Mucosa of rectum (tissue), 2 donors: Measurements from ENCODE around the gene F7.

Experiments
- H3K27ac ChIP-seq, 2 donors: one replicate each; pipeline ENCODE4 v1.7.0; 2013; ENCODE audit warnings: inconsistent platforms in 2 of 2, low read depth in 2 of 2, low read length in 2 of 2
- H3K27me3 ChIP-seq, 2 donors: one replicate each; pipeline ENCODE4 v1.7.0; 2013; ENCODE audit warnings: low read length in 2 of 2; ENCODE audit not compliant: control insufficient read depth in 2 of 2, insufficient read depth in 2 of 2
- H3K36me3 ChIP-seq, 2 donors: one replicate each; pipeline ENCODE4 v1.7.0; 2013; ENCODE audit warnings: low read length in 2 of 2; ENCODE audit not compliant: control insufficient read depth in 2 of 2, insufficient read depth in 2 of 2
- H3K4me1 ChIP-seq, 2 donors: one replicate each; pipeline ENCODE4 v1.7.0; 2013; ENCODE audit warnings: low read length in 2 of 2, mild to moderate bottlenecking in 1 of 2; ENCODE audit not compliant: control insufficient read depth in 2 of 2, insufficient read depth in 2 of 2
- H3K4me3 ChIP-seq, 2 donors: one replicate each; pipeline ENCODE4 v1.7.0; 2013; ENCODE audit warnings: low read length in 2 of 2
- H3K9ac ChIP-seq, 2 donors: one replicate each; pipeline ENCODE4 v1.7.0; 2013; ENCODE audit warnings: low read length in 2 of 2, low read depth in 1 of 2, mild to moderate bottlenecking in 1 of 2
- H3K9me3 ChIP-seq, 2 donors: one replicate each; pipeline ENCODE4 v1.7.0; 2013; ENCODE audit warnings: low read length in 2 of 2; ENCODE audit not compliant: control insufficient read depth in 2 of 2
- donor health status: healthy.
- donor health status: Normal muscosa, but diverticular disease.

Gene F7

DNA sequence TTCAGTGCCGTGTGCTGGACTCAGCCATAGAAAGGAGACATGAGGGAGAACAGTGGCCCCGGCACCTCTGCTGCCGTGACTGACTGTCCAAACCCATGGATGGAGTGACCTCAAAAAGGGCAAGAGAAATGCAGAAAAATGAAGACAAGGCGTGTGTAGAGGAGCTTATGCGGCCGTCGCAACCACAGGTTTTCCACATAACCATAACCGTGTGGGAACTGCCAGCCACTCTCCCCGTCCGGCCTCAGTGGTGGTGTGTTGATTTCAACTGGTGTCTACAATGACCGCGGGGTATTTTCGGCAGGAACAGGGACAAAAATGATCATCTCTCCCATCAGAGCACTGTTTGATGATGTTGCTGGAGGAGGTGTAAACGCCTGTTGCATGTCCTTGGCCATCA, 42.9 kb upstream of the F7 start:
- Histone ChIP-seq H3K9ac (no peak overlapping the region), H3K9me3 (no peaks in the 10 kb centered on the region), H3K27me3 (no peaks in the 10 kb centered on the region), H3K4me3 (no peak overlapping the region), H3K4me1 (no peaks in the 10 kb centered on the region), H3K36me3 (peaks cover 9 to 10% of the 10 kb centered on the region in 2 donors), H3K27ac (no peak overlapping the region)

DNA sequence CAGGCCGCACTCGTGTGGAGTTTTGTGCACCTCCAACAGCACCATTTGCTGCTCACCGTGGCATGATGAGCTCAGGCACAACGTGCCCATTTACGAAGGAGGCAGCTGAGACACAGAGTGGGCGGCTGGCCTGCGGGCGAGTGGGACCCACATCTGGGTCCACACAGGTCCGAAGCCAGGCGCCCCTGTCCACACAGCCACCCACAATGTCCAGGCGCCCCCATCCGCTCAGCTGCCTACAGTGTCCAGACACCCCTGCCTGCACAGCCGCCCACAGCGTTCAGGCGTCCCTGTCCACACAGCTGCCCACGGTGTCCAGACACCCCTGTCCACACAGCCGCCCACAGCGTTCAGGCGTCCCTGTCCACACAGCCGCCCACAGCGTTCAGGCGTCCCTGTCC, 42.5 kb upstream of the F7 start:
- no peak overlapping the region for H3K27ac ChIP-seq
- no peaks in the 10 kb centered on the region for H3K27me3 ChIP-seq
- no peak overlapping the region for H3K4me3 ChIP-seq
- peaks cover 9 to 10% of the 10 kb centered on the region in 2 donors for H3K36me3 ChIP-seq
- no peak overlapping the region for H3K9ac ChIP-seq
- H3K9me3 ChIP-seq: no peaks in the 10 kb centered on the region
- no peaks in the 10 kb centered on the region for H3K4me1 ChIP-seq

DNA sequence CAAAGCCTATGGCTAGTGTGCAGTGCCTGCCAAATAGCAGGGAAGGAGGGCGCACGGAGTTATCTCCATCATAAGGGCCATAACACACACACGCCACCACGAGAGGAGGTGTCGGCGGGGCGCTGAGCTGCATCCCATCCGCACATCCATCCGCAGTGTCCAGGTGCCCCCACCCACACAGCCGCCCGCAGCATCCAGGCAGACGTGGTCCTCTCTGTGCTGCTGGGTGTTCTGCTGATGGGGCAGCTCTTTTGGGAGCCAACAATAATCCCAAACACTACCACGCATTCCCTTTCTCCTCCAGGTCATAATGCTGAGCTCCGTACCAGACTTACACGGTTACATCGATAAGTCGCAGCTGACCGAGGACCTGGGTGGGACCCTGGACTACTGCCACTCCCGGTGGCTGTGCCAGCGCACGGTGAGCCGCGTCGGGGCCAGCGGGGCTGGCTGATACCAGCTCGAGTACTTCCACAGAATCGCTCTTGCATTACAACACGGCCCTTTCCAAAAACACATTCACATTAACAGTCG, 41.5 kb upstream of the F7 start:
- Histone ChIP-seq H3K4me3 (no peak overlapping the region), H3K9me3 (no peaks in the 10 kb centered on the region), H3K36me3 (peaks cover 9 to 10% of the 10 kb centered on the region in 2 donors), H3K27ac (no peak overlapping the region), H3K9ac (no peak overlapping the region), H3K27me3 (no peaks in the 10 kb centered on the region), H3K4me1 (no peaks in the 10 kb centered on the region)

DNA sequence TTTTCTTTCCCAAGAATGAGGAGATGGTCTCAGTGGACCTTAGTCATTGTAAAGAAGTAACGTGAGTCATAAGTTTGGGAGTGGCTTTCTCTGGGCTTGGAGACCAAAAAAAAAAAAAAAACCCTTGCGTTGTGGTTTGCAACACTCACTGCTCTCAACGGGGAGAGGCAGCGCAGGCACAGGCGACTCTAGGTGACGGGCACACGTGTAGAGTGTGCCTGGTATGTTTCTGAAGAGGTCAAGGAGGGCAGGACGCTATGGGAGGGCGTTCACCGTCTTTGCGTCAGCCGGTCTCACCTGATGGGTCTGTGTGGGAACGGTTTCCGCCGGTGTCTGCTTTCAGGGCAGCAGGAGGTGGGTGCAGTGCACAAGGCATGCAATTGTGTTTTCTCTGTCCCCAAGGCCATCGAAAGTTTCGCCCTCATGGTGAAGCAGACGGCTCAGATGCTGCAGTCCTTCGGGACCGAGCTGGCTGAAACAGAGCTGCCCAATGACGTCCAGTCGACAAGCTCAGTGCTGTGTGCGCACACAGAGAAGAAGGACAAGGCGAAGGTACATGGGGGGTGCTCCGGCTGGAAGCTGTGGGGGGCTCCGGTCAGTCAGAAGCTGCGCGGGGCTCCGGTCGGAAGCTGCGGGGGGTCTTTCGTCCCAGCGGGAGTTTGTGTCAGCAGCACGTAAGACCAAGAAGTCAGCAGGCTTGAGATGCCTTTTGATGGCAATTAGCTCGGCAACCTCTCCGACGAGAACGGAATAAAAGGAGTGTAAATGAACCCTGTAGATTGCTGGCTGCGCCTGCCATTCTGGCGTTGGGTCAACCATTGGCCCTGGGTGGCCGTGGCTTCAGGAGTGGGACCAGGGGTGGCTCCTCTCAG, 40.8 kb upstream of the F7 start:
- Histone ChIP-seq H3K4me1 (no peaks in the 10 kb centered on the region), H3K9me3 (no peaks in the 10 kb centered on the region), H3K36me3 (peaks cover 9 to 11% of the 10 kb centered on the region in 2 donors), H3K27me3 (no peaks in the 10 kb centered on the region), H3K9ac (no peak overlapping the region), H3K27ac (no peak overlapping the region), H3K4me3 (no peak overlapping the region)

DNA sequence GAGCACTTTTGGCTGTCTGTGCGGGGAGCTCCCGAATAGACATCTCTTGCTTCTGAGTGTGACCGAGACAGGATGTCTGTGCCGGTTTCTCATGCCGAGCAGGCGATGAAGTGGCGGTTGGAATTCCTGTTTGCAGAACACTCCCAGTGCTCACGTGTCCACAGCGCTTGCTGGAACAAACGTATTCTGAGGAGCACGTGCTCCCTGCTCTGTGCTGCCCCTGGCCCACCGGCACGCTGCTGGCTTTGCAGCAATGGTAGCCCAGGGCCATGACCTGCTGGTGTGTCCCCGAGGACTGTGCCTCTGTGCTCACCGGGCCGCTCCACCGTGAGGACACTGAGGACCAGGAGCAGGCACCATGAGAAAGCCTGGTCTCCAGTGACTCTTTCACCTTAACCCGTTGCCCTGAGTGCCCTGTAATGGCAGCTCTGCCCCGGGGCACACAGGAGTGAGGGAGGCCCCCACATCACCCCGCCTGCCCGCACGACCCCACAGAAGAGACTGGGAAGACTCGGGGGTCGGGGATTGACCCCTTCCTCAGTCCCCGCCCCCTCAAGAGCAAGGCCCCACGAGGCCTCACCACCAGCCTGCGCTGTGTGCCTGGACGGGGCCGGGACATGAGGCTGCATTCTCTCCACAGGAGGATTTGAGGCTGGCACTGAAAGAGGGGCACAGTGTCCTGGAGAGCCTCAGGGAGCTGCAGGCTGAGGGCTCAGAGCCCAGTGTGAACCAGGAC, 40.0 kb upstream of the F7 start:
- Histone ChIP-seq H3K4me3 (no peak overlapping the region), H3K27me3 (no peaks in the 10 kb centered on the region), H3K27ac (no peak overlapping the region), H3K4me1 (no peaks in the 10 kb centered on the region), H3K9ac (no peak overlapping the region), H3K9me3 (no peaks in the 10 kb centered on the region), H3K36me3 (peaks cover 16% of the 10 kb centered on the region in 2 donors)

DNA sequence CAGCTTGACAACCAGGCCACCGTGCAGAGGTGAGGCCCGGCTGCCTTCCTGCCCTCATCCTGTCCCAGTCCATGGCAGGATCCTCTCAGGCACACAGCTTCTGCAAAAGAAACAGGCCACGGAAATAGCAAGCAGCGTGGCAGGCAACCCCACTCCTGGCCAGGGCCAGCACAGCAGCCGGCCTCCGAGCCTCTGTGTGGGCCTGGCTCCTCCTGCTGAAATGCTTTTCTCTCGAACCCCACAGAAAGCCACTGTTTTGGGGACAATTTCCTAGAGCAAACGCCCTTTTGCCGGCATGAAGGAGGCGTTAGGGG, 39.5 kb upstream of the F7 start:
- Histone ChIP-seq H3K9me3 (no peaks in the 10 kb centered on the region), H3K4me3 (no peak overlapping the region), H3K9ac (no peak overlapping the region), H3K4me1 (no peaks in the 10 kb centered on the region), H3K36me3 (peaks cover 16 to 21% of the 10 kb centered on the region in 2 donors), H3K27ac (no peak overlapping the region), H3K27me3 (no peaks in the 10 kb centered on the region)

DNA sequence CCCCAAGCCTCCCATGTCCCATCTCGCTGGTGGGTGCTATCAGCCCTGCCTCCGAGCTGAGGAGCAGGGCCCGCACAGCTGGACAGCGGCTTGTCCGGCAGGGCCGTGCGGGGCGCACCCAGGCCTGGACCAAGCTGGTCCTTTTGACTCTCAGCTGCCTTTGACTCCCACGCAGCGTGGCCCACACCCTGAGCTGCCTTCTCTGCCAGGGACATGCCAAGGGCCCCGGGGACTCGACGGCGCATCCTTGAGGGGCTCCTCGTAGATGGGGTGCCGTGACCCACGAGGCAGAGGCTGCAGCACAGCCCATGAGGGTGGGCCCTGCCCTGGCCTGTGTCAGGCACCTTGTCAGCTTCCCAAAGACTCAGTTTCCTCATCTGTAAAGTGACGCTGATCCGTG, 38.8 kb upstream of the F7 start:
- Histone ChIP-seq H3K9me3 (no peaks in the 10 kb centered on the region), H3K9ac (no peak overlapping the region), H3K27me3 (no peaks in the 10 kb centered on the region), H3K36me3 (peaks cover 16 to 21% of the 10 kb centered on the region in 2 donors), H3K4me1 (no peaks in the 10 kb centered on the region), H3K27ac (no peak overlapping the region), H3K4me3 (no peak overlapping the region)

DNA sequence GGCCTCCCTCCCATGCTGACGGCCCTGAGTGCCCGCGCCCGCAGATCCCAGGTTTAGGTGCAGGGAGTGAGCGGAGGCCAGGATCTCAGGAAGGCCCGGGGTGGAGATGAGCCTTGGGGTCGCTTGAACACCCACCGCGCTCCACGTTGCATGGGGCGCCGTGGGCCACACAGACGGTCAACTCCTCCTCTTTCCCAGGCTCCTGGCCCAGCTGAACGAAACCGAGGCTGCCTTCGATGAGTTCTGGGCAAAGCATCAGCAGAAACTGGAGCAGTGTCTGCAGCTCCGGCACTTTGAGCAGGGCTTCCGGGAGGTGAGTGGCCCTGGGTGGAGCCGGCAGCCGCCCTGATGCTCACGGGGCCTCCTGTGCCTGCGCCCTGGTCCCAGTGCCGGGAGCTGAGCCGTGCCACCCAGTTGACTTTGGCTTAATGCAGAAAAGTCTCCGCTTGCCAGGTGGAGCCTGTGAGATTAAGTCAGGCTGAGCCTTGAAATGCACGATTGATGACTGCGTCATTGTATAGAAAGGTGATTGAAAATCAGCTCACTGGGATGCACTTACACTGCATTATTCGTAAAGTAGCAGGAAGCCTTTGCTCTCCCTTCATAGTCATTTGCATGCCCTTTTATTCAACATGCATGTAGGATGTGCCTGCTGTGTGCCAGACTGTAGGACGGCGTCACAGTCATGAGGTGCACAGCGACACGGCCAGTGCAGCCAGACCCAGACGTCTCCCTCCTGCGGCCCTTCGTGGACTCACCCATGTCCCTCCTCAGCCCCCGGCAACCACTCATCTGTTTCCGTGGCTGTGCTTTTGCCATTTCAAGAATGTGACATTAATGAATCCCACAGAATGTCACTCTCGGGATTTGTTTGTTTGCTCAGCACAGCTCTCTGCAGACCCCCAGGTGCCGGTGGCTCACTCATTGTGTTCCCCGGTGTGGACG, 35.5 kb upstream of the F7 start:
- Histone ChIP-seq H3K27me3 (no peaks in the 10 kb centered on the region), H3K36me3 (peaks cover 14 to 16% of the 10 kb centered on the region in 2 donors), H3K4me1 (no peaks in the 10 kb centered on the region), H3K9ac (no peak overlapping the region), H3K27ac (no peak overlapping the region), H3K9me3 (no peaks in the 10 kb centered on the region), H3K4me3 (no peak overlapping the region)

DNA sequence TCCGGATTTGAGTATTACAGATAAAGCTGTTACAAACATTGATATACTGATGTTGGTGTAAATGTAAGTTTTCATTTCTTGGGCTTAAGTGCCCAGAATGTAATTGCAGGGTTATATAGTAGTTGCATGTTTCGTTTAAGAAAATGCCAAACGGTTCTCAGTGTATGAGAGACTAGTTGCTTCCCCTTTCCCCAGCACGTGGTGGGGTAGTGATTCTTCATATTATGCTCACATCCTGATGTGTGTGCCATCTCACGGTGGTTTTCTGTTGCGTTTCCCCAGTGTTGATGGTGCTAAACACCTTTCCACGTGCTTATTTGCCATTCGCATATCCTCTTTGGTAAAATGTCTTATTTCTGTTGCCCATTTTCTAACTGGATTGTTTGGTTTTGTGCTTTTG, 34.7 kb upstream of the F7 start:
- Histone ChIP-seq H3K9ac (no peak overlapping the region), H3K36me3 (peaks cover 14 to 15% of the 10 kb centered on the region in 2 donors), H3K9me3 (no peaks in the 10 kb centered on the region), H3K4me1 (no peaks in the 10 kb centered on the region), H3K4me3 (no peak overlapping the region), H3K27ac (no peak overlapping the region), H3K27me3 (no peaks in the 10 kb centered on the region)
